OCI-LY7 (cell line): ENCODE measurements around the gene HSD11B1. TPM values are rescaled to one million over a fixed set of nuclear protein-coding genes. Genes with fewer than 3 reads are reported as not detected.
A peak's percentile ranks its signal among the peaks of the same experiment; 100 is the strongest.

Source experiments
- BruUV-seq: library from RNA; stranded (reverse); fragments of 400-500 nt; replicated peaks from 2 replicates; lab custom pipeline; 2021; lab: Mats Ljungman, UMichigan
- CTCF ChIA-PET: fragments of 300-600 bp; sonication (Branson Sonifier 250); formaldehyde crosslinking; loops from one replicate; lab custom pipeline; 2022; ENCODE audit warnings: antibody characterized with exemption; ENCODE audit not compliant: unreplicated experiment; lab: Charles Lee
- POLR2A ChIA-PET: fragments of 300-600 bp; sonication (Branson Sonifier 250); formaldehyde crosslinking; loops from one replicate; lab custom pipeline; 2022; ENCODE audit warnings: antibody characterized with exemption; lab: Charles Lee
- DNase-seq: peaks from one replicate; pipeline ENCODE4 v3.0.0-alpha.2; 2015; ENCODE audit warnings: low spot score
- H2AFZ ChIP-seq: fragments of 200-600 bp; sonication (generic), shearing (Covaris generic); 2 replicates; pipeline ENCODE4 v1.6.1; 2014; ENCODE audit warnings: mild to moderate bottlenecking, antibody characterized with exemption, low read length, moderate library complexity
- H3K27ac ChIP-seq: fragments of 200-600 bp; sonication (generic); 2 replicates; pipeline ENCODE4 v1.5.1; 2014; ENCODE audit warnings: mixed run types, low read depth, mild to moderate bottlenecking, moderate library complexity, low read length, inconsistent platforms; ENCODE audit not compliant: poor library complexity, severe bottlenecking
- H3K36me3 ChIP-seq: fragments of 200-600 bp; sonication (generic); 2 replicates; pipeline ENCODE4 v1.6.1; 2014; ENCODE audit warnings: mild to moderate bottlenecking, antibody characterized with exemption, low read length, moderate library complexity, mixed read lengths; ENCODE audit not compliant: insufficient read depth
- H3K4me1 ChIP-seq: fragments of 200-600 bp; sonication (generic); 2 replicates; pipeline ENCODE4 v1.5.1; 2014; ENCODE audit warnings: mild to moderate bottlenecking, low read length; ENCODE audit not compliant: insufficient read depth, poor library complexity, severe bottlenecking
- H3K4me2 ChIP-seq: fragments of 200-600 bp; sonication (generic); 2 replicates; pipeline ENCODE4 v1.6.1; 2014; ENCODE audit warnings: mild to moderate bottlenecking, low read length
- H3K4me3 ChIP-seq: fragments of 200-600 bp; sonication (generic); 2 replicates; pipeline ENCODE4 v1.5.1; 2014; ENCODE audit warnings: mild to moderate bottlenecking, low read depth, low read length; ENCODE audit not compliant: poor library complexity, severe bottlenecking
- H3K79me2 ChIP-seq: fragments of 200-600 bp; sonication (generic); 2 replicates; pipeline ENCODE4 v1.6.1; 2016; ENCODE audit warnings: low read depth, mild to moderate bottlenecking, low read length, moderate library complexity, mixed read lengths; ENCODE audit not compliant: insufficient read depth
- H3K9me2 ChIP-seq: fragments of 200-600 bp; sonication (generic); 2 replicates; pipeline ENCODE4 v1.6.1; 2016; ENCODE audit warnings: mild to moderate bottlenecking, low read length, mixed read lengths; ENCODE audit not compliant: insufficient read depth
- H3K9me3 ChIP-seq: fragments of 200-600 bp; sonication (generic); 2 replicates; pipeline ENCODE4 v1.6.1; 2014; ENCODE audit warnings: mild to moderate bottlenecking, mixed run types, low read length, mixed read lengths
- H4K20me1 ChIP-seq: fragments of 200-600 bp; sonication (generic); 2 replicates; pipeline ENCODE4 v1.6.1; 2014; ENCODE audit warnings: mild to moderate bottlenecking, antibody characterized with exemption, low read length, moderate library complexity, mixed read lengths; ENCODE audit not compliant: insufficient read depth
- EZH2phosphoT487 ChIP-seq: fragments of 200-600 bp; sonication (generic); IDR thresholded peaks from 2 replicates; pipeline ENCODE4 v1.6.1; 2018; ENCODE audit warnings: low read depth, borderline replicate concordance, mild to moderate bottlenecking, mixed run types, antibody characterized with exemption, low read length, moderate library complexity, mixed read lengths
- intact Hi-C: fragments of 100-400 bp; cut with micrococcal nuclease; formaldehyde crosslinking; loops from one replicate; pipeline ENCODE4 v1.10.0; 2022; ENCODE audit not compliant: unreplicated experiment
- total RNA-seq, 2 experiments: library from RNA; depleted of rRNA in 1 of 2; stranded (reverse); fragments of >200 nt in 1 of 2; shearing (Covaris generic) in 1 of 2; gene quantifications; 2 replicates each; pipeline ENCODE4 v1.2.3, GENCODE V29; 2014 to 2022
- TF ChIP-seq, protein P1 (sequence below): fragments of 200-600 bp; sonication (generic); conservative IDR thresholded peaks from 2 replicates; pipeline ENCODE4 v1.5.1; 2014; ENCODE audit warnings: mild to moderate bottlenecking, antibody characterized with exemption, low read length, moderate library complexity, mixed read lengths

The HSD11B1 gene
- total RNA-seq, 2 experiments from 2014 or later: not detected

GRCh38 chr1:209768354-209768774 is 63.7 kb downstream of the HSD11B1 start:
- Histone ChIP-seq H3K79me2 (no peaks in the 10 kb centered on the region), H3K4me3 (no peak overlapping the region), H3K27ac (peak overlapping the region; percentile 63), H3K4me2 (peak overlapping the region; percentile 42), H4K20me1 (no peaks in the 10 kb centered on the region), H3K9me3 (no peaks in the 10 kb centered on the region), H3K36me3 (peaks cover 26% of the 10 kb centered on the region), H2AFZ (peak overlapping the region; percentile 16; the same call in 1 of the 2 replicates), H3K4me1 (peaks cover 27% of the 10 kb centered on the region), H3K9me2 (no peaks in the 10 kb centered on the region)
- intact Hi-C loops: no loop called here
- POLR2A ChIA-PET: interaction anchor here (0.6 to 6.4 kb wide), 5 partner anchors 11 to 62 kb away, joined by 4 to 50 read pairs (median 6); partner anchors contain the start of genes C1orf74 and TRAF3IP3
- CTCF ChIA-PET: interaction anchor here (0.6 kb wide), 1 partner anchor 11 kb away, joined by 3 read pairs; no protein-coding TSS in a partner anchor
- no TSS peak for BruUV-seq
- TF ChIP-seq, protein P1, sequence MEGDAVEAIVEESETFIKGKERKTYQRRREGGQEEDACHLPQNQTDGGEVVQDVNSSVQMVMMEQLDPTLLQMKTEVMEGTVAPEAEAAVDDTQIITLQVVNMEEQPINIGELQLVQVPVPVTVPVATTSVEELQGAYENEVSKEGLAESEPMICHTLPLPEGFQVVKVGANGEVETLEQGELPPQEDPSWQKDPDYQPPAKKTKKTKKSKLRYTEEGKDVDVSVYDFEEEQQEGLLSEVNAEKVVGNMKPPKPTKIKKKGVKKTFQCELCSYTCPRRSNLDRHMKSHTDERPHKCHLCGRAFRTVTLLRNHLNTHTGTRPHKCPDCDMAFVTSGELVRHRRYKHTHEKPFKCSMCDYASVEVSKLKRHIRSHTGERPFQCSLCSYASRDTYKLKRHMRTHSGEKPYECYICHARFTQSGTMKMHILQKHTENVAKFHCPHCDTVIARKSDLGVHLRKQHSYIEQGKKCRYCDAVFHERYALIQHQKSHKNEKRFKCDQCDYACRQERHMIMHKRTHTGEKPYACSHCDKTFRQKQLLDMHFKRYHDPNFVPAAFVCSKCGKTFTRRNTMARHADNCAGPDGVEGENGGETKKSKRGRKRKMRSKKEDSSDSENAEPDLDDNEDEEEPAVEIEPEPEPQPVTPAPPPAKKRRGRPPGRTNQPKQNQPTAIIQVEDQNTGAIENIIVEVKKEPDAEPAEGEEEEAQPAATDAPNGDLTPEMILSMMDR: no peak
- no peak for TF ChIP-seq EZH2phosphoT487
- peak; percentile 5 for DNase-seq

- Histone ChIP-seq H3K9me2 (no peaks in the 10 kb centered on the region), H3K4me2 (peak overlapping the region; percentile 42), H3K79me2 (no peaks in the 10 kb centered on the region), H3K27ac (peak overlapping the region; percentile 63), H3K36me3 (peaks cover 17% of the 10 kb centered on the region), H4K20me1 (no peaks in the 10 kb centered on the region), H3K4me3 (peak overlapping the region; percentile 10), H2AFZ (peak overlapping the region; percentile 16; the same call in 1 of the 2 replicates), H3K9me3 (no peaks in the 10 kb centered on the region), H3K4me1 (peaks cover 34% of the 10 kb centered on the region)
- ChIA-PET POLR2A (interaction anchor here (1.3 to 6.4 kb wide), 4 partner anchors 12 to 53 kb away, joined by 3 to 50 read pairs (median 6); partner anchors contain the start of genes C1orf74 and TRAF3IP3), CTCF (interaction anchor here (1.3 kb wide), 1 partner anchor 12 kb away, joined by 5 read pairs; no protein-coding TSS in a partner anchor)
- peak; percentile 73 for DNase-seq
- TF ChIP-seq, protein P1: no peak
- TF ChIP-seq EZH2phosphoT487: no peak
- intact Hi-C loops: no loop called here
- no TSS peak for BruUV-seq
Measured at GRCh38 chr1:209769171-209769904, 64.7 kb downstream of the HSD11B1 start.
